ENCODE results near the gene SDCBP2.
"Not testable (repeated sequence)": the region's sequence is repeated elsewhere in the genome, so short reads cannot be mapped to it uniquely, and the experiment has no call there.

The SDCBP2 gene

DNA sequence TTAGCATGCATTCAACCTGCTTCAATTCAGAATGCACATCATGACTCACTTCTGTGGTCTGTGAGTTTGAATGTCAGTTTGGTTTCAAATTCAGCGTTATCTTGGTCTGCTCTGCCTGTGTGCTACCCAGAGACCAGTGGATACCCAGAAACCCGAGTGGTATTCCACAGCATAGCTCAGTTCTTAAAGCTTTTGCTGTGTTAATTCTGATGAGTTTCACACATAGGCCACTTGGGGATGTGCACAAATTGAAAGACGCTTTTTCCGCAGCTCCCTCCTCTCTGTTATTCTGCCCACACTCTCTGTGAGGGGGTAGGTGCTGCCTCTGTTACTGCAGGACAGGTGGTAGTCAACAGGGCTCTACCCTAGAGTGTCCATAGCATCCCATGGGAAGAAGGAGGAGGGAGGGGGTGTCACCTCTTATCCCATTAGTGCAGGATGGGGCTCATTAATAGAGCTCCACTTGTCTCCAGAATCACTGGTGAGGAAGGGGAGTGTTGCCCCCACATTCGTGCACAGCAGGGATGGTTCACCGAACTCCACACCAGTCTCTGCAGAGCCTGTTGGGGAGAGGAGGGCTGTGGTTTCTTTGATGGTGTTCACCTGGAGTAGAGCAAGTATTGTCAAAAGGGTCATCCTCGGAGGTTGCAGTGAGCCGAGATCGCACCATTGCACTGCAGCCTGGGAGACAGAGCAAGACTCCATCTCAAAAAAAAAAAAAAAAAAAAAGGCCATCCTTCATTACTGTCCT lies 29.2 kb upstream of the SDCBP2 start:
- no peak for DNase-seq

DNA sequence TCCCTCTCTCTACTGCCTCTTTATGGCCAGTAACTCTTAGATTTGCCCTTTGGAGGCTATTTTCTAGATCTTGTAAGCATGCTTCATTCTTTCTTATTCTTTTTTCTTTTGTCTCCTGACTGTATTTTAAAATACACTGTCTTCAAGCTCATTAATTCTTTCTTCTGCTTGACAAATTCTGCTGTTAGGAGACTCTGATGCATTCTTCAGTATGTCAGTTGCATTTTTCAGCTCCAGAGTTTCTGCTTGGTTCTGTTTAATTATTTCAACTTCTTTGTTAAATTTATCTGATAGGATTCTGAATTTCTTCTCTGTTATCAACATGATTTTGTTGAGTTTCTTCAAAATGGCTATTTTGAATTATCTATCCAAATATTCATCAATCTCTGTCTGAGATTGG lies 25.0 kb upstream of the SDCBP2 start:
- no peak for DNase-seq

DNA sequence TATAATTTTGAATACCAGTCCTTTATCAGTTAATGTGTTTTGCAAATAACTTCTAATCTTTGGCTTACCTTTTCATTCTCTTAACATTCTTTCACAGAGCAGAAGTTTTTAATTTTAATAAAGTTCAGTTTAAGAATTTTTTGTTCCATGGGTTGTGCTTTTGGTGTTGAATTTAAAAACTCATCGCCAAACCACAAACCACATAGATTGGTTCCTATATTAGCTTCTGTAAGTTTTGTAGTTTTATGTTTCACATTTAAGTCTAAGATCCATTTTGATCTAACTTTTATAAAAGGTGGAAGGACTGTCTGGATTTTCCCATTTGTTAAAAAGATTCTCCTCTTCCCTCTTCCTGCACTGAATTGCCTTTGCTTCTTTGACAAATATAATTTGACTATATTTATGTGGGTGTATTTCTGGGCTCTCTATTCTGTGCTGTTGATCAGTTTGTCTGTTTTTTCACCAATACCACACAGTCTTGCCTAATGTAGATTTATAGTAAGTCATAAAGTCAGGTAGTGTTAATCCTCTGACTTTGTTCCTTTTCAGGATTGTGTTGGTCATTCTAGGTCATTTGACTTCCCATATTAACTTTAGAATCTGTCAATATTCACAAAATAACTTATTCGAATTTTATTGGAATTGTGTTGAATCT lies 17.5 kb upstream of the SDCBP2 start:
- no peak for DNase-seq

DNA sequence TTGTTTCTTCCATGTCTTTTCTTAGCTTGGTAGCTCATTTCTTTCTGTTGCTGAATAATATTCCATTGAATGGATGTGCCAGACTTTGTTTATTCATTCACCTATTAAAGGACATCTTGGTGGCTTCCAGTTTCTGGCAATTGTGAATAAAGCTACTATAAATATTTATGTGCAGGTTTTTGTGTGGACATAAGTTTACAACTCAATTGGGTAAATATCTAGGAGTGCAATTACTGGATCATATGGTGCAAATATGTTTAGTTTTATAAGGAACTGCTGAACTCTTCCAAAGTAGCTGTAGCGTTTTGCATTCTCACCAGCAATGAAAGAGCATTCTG lies 16.8 kb upstream of the SDCBP2 start:
- DNase-seq: no peak

DNA sequence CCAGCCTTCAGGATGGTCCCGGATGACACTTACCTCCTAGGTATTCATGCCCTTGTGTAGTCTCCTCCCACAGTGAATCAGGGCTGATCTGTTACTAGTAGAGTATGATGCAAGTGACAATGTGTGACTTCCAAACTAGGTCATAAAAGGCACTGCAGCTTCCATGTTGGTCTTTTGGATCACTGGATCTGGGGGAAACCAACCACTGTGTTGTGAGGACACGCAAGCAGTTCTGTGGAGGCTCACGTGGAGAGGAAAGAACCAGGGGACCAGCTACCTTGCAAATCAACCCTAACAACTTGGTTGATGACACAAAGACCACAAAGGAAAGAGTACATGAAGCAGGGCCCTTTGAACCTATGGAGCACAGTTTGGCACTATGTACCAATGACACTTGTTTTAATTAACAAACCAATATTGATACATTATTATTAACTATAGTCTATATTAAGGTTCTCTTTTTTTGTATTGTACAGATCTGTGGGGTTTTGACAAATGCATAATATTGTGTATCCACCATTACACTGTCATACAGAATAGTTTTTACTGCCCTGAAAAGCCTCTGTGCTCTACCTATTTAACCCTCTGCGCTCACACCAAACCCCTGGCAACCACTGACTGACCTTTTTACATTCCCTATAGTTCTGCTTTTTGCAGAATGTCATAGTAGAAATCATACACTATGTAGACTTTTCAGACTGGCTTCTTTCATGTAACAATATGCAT lies 16.3 kb upstream of the SDCBP2 start:
- no peak for DNase-seq

DNA sequence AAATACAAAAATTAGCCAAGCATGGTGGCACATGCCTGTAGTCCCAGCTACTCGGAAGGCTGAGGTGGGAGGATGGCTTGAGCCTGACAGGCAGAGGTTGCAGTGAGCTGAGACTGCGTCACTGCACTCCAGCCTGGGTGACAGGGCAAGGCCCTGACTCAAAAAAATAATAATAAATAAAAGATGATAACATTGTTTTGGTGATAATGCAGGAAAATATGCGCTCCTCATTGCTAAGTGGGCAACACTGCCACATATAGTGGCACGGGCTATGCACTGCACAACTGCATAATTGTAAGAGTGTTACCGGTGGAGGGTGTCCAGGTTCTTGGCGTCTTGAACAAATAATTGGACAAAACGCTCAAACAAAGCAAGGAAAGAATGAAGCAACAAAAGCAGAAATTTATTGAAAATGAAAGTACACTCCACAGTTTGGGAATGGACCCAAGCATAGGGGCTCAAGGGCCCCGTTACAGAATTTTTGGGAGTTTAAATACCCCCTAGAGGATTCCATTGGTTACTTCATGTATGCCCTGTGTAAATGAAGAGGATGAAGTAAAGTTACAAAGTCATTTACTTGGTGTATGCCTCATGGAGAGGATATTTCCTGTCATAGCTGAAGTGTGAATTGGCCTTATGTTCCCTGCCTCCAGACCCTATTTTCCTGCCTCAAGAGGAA lies 14.6 kb upstream of the SDCBP2 start:
- not testable (repeated sequence) for DNase-seq

DNA sequence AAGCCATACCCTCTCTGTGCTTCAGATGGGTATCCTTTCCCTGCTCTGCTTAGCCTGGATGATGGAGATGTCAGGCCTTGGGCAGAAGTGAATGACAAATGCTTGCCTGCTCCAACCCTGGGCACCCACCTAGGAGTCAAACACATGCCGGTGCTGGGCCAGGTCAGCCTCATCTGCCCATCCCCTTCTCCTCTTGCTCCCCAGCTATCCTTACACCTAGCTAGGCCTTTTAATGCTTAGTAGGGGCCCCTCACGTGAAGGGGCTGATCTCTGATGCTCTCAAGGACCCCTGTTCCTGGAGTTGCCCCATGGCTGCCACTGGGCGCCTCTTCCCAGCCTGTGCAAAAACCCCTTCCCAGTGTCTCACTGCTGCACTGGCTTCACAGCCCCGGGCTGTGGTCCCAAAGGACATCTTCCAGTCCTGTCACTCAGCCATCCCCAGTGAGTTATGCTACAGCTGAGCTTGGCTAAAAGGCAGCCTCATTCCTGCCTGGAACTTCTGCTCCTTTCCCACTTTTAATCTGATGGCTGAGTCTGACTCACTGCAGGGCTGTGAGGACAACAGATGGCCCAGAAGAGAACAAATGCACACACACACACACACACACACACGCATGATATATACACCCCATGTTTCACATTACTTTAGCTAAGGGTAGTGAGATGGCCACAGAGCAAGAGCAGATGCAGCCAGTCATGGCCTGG lies 12.8 kb upstream of the SDCBP2 start:
- DNase-seq: no peak

DNA sequence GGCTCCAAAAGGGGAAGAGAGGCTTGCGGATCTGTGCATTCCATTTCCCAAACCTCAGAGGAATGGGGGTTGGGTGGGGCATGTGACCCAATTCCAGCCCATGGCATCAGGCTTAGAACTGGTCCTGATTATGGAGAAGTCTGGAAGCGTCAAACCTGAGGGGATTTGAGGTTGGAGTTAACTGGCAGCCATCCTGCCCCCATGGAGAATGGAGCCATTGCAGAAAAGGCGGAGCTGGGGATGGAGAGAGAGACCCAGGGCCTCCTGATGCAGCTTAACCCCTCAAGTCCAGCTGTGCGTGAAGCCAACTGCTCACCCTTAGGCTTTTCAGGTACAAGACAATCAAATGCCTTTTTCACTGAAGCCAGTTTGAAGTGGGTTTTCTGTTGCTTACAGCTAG lies 9.9 kb upstream of the SDCBP2 start:
- no peak for DNase-seq

DNA sequence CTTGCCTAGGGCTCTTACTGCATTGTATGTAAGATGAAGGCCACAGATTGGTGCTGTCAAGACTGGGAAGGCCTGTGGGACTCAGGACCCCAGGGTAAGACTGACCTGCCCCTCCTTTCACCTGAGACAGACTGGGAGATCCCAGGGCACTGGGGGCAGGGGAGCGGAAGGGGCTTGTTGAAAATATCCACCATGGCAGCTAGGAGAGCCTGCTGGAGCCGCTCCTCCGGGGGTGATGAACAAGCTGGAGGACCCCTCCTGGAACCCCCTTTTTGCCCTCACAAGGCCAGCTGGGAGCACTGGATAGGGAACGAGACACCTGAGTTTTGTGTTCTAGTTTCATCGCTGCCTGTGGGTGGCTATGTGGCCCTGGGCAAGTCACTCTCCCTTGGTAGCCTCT lies 9.2 kb upstream of the SDCBP2 start:
- DNase-seq: no peak

DNA sequence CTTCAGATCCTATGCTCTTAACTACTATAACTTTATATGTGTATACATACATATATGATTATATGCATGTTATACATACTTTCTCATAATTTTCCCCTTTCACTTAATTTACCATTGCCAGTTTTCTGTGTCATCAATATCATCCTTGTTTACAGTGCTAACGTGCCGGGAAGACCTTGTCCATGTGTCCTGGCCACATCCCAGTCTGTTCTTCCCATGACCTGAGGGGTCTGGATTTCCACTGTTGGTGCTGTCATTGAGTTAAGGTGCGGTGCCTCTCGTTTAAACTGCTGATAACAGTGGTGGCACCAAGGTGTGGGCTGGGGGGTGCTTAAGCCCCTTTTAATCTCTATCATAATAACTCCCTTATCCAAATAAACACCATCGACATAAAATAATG lies 8.5 kb upstream of the SDCBP2 start:
- DNase-seq: no peak

DNA sequence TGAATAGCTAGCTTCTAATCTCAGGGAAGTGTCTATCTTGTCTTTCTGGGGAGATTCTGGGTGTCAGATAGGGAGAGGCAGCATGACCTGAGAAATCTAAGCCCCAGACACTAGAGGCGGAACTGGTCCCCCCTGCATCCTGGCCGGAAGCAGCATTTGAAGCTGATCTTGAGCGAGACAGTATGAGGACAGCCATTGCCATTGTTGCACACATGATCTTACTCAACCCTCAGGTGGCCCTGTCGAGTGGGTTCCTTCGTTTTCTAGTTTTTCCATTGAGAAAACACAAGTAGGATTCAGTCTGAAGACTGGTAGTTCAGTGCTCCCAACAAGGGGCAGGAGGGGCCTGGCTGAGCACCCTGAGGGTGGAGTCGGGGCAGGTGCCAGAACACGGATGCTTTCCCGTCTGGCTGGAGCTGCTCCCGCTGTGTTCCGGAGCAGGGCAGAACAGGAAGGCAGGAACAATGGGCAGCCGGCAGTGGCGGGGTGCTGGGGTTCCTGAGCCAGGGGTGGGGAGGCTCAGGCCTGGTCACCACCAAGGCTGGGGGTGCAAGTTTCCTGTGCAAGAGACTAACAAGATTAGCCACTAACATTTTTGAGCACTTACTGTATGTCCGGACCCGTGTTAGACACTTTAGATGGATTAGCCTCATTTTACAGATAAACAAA lies 7.9 kb upstream of the SDCBP2 start:
- DNase-seq: no peak

DNA sequence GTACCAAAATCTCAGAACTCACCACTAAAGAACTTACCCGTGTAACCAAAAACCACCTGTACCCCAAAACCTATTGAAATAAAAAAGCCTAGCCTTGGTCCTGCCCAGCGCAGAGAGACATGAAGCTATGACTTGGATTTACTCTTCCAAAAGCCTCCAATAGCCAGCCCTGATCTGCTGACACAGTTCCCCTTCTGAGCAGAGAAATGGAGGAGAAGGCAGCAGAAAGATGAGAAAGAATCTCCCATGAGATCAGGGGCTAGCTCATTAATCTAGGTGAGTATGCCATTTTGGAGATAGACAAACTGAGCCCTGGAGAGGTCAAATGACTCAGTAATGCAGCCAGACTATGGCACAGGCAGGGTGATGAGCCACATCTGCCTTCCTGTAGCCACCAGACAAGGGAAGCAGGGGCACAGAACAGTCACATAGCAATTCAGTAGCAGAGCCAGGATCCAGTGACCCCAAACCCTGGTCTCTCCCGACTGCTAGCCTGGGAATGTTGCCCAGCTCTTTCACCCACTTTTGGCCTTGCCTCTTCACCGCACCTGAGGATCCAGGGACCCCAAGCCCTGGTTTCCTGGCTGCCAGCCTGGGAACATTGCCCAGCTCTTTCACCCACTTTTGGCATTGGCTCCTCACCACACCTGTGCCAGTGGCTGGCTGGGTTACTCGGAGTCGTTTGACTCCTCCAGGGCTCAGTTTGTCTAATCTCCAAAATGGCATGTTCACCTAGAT lies 7.2 kb upstream of the SDCBP2 start:
- no peak for DNase-seq

DNA sequence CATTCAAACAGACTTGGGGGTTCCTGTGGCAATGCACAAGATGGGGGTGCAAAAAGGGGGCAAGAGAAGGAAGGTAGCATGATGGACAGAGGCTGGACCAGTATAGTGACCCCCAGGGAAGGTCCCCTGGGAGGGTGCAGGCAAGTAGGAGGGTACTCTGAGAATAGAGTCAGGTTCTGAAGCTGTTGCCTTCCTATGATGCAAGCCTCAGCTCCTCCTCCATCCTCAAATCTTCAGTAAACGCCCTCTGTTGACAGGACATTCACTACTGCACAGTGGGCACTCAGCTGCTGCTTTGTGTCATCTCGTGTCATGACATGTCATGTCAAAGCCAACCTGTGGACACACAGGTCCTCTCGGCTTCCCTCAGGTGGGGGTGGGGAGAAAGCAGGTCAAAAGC lies 5.8 kb upstream of the SDCBP2 start:
- DNase-seq: no peak

DNA sequence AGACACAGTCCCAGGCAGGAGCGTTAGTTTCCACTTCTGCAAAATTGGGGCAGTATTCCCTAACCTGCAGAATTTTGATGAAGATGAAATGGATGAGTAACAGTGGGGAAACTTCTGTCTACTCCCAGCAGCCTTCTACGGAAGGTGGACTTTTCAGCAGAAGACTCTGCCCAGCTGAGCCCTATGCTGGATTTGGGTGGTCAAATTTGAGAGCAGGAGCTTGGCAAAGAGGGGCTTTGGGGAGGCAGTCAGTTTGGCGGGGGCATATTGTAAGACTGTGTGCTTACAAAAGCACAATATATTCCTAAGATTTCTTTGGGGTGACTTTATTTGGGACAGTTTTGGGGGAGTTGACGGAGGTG lies 5.4 kb upstream of the SDCBP2 start:
- DNase-seq: no peak

DNA sequence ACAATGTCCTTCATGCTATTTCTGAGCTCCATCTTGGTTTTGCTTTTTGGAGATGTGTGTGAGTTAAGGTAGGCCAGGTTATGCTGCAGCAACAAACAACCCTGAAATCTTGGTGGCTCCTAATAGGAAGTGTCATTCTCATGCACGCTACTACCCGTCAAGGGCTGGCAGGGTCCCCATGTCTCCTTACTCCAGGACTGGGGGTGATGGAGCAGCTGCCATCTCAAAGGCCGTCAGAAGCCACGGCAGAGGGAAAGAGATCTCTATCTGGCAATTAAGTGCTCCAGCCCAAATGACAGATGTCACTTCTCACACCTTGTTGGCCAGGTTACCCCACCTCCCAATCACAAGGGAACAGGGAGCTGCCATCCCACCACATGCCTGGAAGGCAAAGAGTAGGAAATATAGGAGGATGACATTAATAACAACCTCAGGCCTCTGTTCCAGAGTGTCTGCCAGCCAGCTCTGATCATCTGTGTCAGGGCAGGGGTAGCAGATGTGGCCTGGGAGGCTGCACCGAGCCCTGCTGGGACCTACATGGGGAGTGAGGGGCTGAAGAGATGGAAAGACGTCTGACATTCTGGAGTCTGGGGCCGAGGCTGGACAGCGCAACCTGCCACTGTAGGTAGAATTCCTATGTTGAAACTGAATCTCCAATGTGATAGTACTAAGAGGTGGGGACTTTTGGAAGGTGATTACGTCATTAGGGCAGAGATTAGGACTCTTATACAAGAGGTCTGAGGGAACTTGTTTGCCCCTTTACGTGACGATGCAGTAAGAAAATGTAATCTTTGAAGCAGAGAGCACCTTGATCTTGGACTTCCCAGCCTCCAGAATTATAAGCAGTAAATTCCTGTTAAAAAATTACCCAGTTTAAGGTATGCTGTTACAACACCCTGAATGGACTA lies 4.8 kb upstream of the SDCBP2 start:
- DNase-seq: no peak

DNA sequence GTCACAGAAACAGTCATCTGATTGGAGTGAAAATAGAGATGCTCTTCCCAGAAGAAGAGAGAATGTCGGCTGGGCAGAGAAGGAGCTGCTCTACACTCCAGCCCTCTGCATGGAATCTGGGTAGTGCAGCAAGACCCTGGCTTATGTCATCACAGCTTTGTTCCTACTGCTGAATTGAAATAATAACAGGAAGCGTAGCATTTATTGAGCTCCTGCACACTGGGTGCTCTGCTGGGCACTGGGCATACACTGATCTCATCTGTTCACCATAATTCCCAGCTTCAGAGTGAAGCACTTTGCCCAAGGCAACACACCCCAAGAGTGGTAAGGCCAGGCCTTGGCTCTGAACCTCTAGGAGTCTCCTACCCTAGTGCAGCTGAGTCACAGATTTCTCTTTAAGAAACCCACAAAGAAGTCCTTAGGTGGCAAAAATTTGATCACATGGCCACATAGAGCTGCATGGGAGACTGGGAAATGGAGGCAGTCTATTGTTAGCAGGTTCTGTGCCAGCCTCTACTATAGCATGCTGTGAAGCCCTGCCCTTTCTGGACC lies 3.9 kb upstream of the SDCBP2 start:
- DNase-seq: no peak

DNA sequence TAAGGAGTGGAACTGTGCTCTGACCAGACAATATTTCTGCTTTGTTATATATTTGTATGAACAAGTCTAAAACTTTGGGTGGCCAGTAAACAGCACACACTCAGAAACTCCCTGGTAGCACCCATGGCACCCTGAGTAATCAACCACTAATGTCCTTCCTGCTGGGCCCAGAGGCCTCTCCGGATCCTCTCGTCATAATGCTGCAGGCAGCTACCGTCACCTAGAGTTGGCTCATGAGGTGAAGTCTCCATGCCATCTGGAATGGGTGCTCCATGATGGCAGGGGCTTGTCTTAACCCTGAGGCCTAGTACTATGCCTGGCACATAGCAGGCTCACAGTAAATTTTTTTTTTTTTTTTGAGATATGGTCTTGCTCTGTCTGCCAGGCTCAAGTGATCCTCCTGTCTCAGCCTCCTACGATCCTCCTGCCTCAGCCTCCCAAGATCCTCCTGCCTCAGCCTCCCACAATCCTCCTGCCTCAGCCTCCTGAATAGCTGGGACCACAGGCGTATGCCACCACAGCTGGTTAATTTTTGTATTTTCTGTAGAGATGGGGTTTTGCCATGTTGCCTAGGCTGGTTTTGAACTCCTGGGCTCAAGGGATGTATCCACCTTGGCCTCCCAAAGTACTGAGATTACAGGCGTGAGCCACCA lies 3.0 kb upstream of the SDCBP2 start:
- DNase-seq: no peak

DNA sequence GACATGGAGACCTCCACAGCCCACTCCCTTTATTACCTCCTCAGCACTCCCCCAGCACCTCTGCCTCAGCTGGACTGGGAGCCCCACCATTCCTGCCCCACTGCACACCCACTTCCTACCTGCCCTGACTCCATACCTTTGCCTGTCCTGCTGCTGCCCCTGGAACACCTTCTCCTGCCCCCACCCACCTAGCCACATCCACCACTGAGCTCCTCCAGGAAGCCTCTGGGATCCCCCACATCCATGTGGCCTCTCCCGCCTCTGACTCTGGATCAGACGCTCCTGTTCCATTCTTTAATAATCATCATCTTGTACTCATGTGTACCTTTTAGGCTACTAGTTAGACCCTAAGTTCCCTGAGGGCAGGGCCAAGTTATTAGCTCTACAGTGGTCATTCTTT lies 2.2 kb upstream of the SDCBP2 start:
- DNase-seq: no peak

DNA sequence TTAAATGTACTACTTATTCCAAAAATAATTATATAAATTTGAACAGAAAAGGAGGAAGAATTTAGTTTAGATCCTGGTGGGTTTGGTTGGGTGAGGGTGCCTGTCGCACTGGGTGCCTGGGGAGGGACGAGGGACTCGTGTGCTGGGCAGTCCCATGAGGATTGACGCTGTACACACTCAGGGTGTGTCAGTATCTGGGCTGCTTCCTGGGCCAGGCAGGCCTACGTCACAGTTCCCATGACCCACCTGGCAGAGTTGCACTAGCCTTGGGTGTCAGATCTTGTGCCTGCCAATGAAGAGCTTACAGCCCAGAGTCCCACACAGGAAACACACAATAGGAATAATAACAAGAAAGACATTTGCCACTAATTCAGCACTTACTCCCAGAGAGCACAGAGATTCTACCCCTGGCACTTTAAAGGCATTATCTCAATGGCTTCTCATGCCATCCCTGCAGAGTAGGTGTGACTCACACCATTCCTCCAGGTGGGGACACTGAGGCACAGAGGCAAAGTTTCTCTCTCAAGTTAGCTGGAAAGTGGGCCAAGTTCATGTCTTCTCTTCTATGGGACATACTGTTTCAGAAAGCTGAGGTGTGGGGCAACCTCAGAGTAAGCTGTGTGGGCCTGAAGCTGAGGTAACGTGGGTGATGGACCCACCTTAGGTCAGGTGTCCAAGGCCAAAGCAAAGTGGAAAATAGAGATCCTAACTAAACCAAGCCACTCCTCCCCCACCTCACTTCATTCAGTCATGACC lies 1.3 kb upstream of the SDCBP2 start:
- DNase-seq: peak; percentile 18

All from effector CD8-positive, alpha-beta T cell (primary cell).